Thoracic aorta (tissue), 2 donors: Measurements from ENCODE around the gene EGF. TPM values are rescaled to one million over a fixed set of nuclear protein-coding genes. Genes with fewer than 3 reads are reported as not detected.

Experiments
- ATAC-seq: fragments of 150-250 bp; one replicate; pipeline ENCODE4 v1.8.0; 2017; ENCODE audit warnings: low read depth; ENCODE audit not compliant: insufficient number of reproducible peaks, low FRiP score
- DNase-seq: peaks from one replicate; pipeline ENCODE4 v3.0.0-alpha.2; 2020; ENCODE audit warnings: low spot score
- H3K27ac ChIP-seq, 2 donors: fragments of 200-600 bp; sonication (generic); 1 replicate in 1 of 2; 2 replicates in 1 of 2; pipeline ENCODE4 v1.5.1; 2016; ENCODE audit warnings: mild to moderate bottlenecking in 2 of 2, moderate library complexity in 2 of 2
- H3K27me3 ChIP-seq: fragments of 200-600 bp; sonication (generic); replicated peaks from 2 replicates; pipeline ENCODE4 v1.6.0; 2016; ENCODE audit warnings: mild to moderate bottlenecking; ENCODE audit not compliant: insufficient read depth
- H3K36me3 ChIP-seq: fragments of 200-600 bp; sonication (generic); one replicate; pipeline ENCODE4 v1.5.1; 2016
- H3K4me1 ChIP-seq, 2 donors: fragments of 200-600 bp; sonication (generic); 1 replicate in 1 of 2; 2 replicates in 1 of 2; pipeline versions ENCODE4 v1.5.1 to v1.6.0; 2016; ENCODE audit warnings: low read depth in 2 of 2, mild to moderate bottlenecking in 1 of 2; ENCODE audit not compliant: control insufficient read depth in 1 of 2
- H3K4me3 ChIP-seq: fragments of 200-600 bp; sonication (generic); 2 replicates; pipeline ENCODE4 v1.5.1; 2016; ENCODE audit warnings: mild to moderate bottlenecking
- H3K9me3 ChIP-seq: fragments of 200-600 bp; sonication (generic); 2 replicates; pipeline ENCODE4 v1.5.1; 2016
- CTCF ChIP-seq: fragments of 200-600 bp; sonication (generic); IDR thresholded peaks from one replicate; pipeline ENCODE4 v1.5.1; 2019; ENCODE audit warnings: antibody characterized with exemption
- total RNA-seq, 2 donors: library from RNA; depleted of rRNA; stranded (reverse); fragments of >200 nt; gene quantifications; one replicate each; pipeline versions ENCODE4 v1.1.0 to v1.2.3, GENCODE V29; 2016

Gene EGF
- total RNA-seq, 2 donors from 2014 or later, result not detected

GRCh38 chr4:110058677-110059076 lies 146.0 kb downstream of the EGF start:
- ATAC-seq (no peak), DNase-seq (no peak)
- Histone ChIP-seq H3K4me3 (no peak overlapping the region), H3K27me3 (no peaks in the 10 kb centered on the region), H3K4me1 (no peaks in the 10 kb centered on the region), H3K27ac (no peak overlapping the region), H3K9me3 (no peaks in the 10 kb centered on the region), H3K36me3 (no peaks in the 10 kb centered on the region)
- no peak for TF ChIP-seq CTCF

- Histone ChIP-seq H3K4me1 (no peaks in the 10 kb centered on the region), H3K27ac (no peak overlapping the region), H3K4me3 (no peak overlapping the region), H3K36me3 (no peaks in the 10 kb centered on the region), H3K27me3 (no peaks in the 10 kb centered on the region), H3K9me3 (no peaks in the 10 kb centered on the region)
- ATAC-seq (no peak), DNase-seq (no peak)
- TF ChIP-seq CTCF, result no peak
Measured at GRCh38 chr4:110059556-110060191, 147.0 kb downstream of the EGF start.

- no peak for ATAC-seq
- no peak for TF ChIP-seq CTCF
- DNase-seq, result no peak
- H3K4me3 ChIP-seq, result no peak overlapping the region
- H3K4me1 ChIP-seq, result no peaks in the 10 kb centered on the region
- no peak overlapping the region for H3K27ac ChIP-seq
- H3K9me3 ChIP-seq, result no peaks in the 10 kb centered on the region
- no peaks in the 10 kb centered on the region for H3K27me3 ChIP-seq
- no peaks in the 10 kb centered on the region for H3K36me3 ChIP-seq
Measured at GRCh38 chr4:110061076-110061475, 148.4 kb downstream of the EGF start.

Other genes with a start within 250 kb of the EGF start
- gene CASP6, start 209.4 kb upstream of the EGF start, total RNA-seq, result 10 to 100 TPM in 1 of 2 donors, 1 to 10 TPM in 1; 9.0 to 17.3 TPM
- gene PLA2G12A, start 182.8 kb upstream of the EGF start, total RNA-seq, result 100 to 1,000 TPM in 1 of 2 donors, 10 to 100 TPM in 1; 20.3 to 635 TPM
- gene CFI, start 110.9 kb upstream of the EGF start, total RNA-seq, result 10 to 100 TPM in 1 of 2 donors, 1 to 10 TPM in 1; 2.2 to 20.5 TPM
- gene GAR1, start 97.1 kb upstream of the EGF start, total RNA-seq, result 1 to 10 TPM; 4.9 to 8.7 TPM
- gene RRH, start 84.9 kb upstream of the EGF start, total RNA-seq, result 1 to 10 TPM in 1 of 2 donors, not detected in 1; 1.2 TPM
- 1 to 10 TPM in 1 of 2 donors, under 1 TPM in 1; 0.85 to 1.4 TPM for gene LRIT3, start 64.8 kb upstream of the EGF start, total RNA-seq